Liver (tissue), 9 donors: ENCODE data around the gene ZNRD2. TPM values are rescaled to one million over a fixed set of nuclear protein-coding genes. Genes with fewer than 3 reads are reported as not detected.

Source experiments
- DNase-seq: peaks from one replicate; pipeline ENCODE4 v3.0.0-alpha.2; 2017; ENCODE audit warnings: low spot score
- H3K27ac ChIP-seq, 2 donors: one replicate each; pipeline ENCODE4 v1.7.0; 2013; ENCODE audit warnings: inconsistent platforms in 2 of 2, low read length in 2 of 2, control low read depth in 1 of 2, low read depth in 1 of 2, mild to moderate bottlenecking in 1 of 2
- H3K27me3 ChIP-seq, 4 donors: one replicate each; pipeline versions ENCODE4 v1.6.1 to v1.7.0; 2013; ENCODE audit warnings: low read length in 3 of 4, inconsistent platforms in 1 of 4, mild to moderate bottlenecking in 1 of 4, moderate library complexity in 1 of 4; ENCODE audit not compliant: control insufficient read depth in 4 of 4, insufficient read depth in 4 of 4
- H3K36me3 ChIP-seq, 4 donors: one replicate each; pipeline versions ENCODE4 v1.6.1 to v1.7.0; 2013; ENCODE audit warnings: low read length in 3 of 4, mild to moderate bottlenecking in 3 of 4, low read depth in 1 of 4, moderate library complexity in 1 of 4; ENCODE audit not compliant: control insufficient read depth in 4 of 4, insufficient read depth in 3 of 4
- H3K4me1 ChIP-seq, 4 donors: one replicate each; pipeline versions ENCODE4 v1.6.1 to v1.7.0; 2013; ENCODE audit warnings: low read length in 3 of 4, mild to moderate bottlenecking in 3 of 4, moderate library complexity in 1 of 4; ENCODE audit not compliant: control insufficient read depth in 4 of 4, insufficient read depth in 4 of 4
- H3K4me3 ChIP-seq, 3 donors: one replicate each; pipeline versions ENCODE4 v1.6.1 to v1.7.0; 2013; ENCODE audit warnings: low read length in 3 of 3, control low read depth in 1 of 3, low read depth in 1 of 3, mild to moderate bottlenecking in 1 of 3
- H3K9ac ChIP-seq, 2 donors: one replicate each; pipeline ENCODE4 v1.7.0; 2013; ENCODE audit warnings: low read length in 2 of 2, mild to moderate bottlenecking in 2 of 2, moderate library complexity in 2 of 2, control low read depth in 1 of 2, low read depth in 1 of 2
- H3K9me3 ChIP-seq, 4 donors: one replicate each; pipeline versions ENCODE4 v1.6.1 to v1.7.0; 2013; ENCODE audit warnings: low read length in 3 of 4; ENCODE audit not compliant: control insufficient read depth in 4 of 4
- ATF3 ChIP-seq: IDR thresholded peaks from 2 replicates; pipeline ENCODE4 v1.6.1; 2016; ENCODE audit warnings: antibody characterized with exemption
- CTCF ChIP-seq: fragments of 150-350 bp; IDR thresholded peaks from 2 replicates; pipeline ENCODE4 v1.5.1; 2017; ENCODE audit warnings: improper control_type of control experiment, low read depth, low read length; ENCODE audit not compliant: missing input control
- EGR1 ChIP-seq, 2 donors: IDR thresholded peaks; 2 replicates each; pipeline ENCODE4 v1.6.1; 2016 to 2018; ENCODE audit warnings: antibody characterized with exemption in 2 of 2, low read depth in 2 of 2
- FOXA1 ChIP-seq: IDR thresholded peaks from 2 replicates; pipeline ENCODE4 v1.6.1; 2016; ENCODE audit warnings: antibody characterized with exemption
- FOXA2 ChIP-seq: IDR thresholded peaks from 2 replicates; pipeline ENCODE4 v1.6.1; 2016; ENCODE audit warnings: antibody characterized with exemption
- GABPA ChIP-seq, 2 donors: IDR thresholded peaks in 1 of 2; conservative IDR thresholded peaks in 1 of 2; 2 replicates each; pipeline ENCODE4 v1.6.1; 2016; ENCODE audit warnings: antibody characterized with exemption in 2 of 2, mild to moderate bottlenecking in 1 of 2, moderate library complexity in 1 of 2
- HNF4A ChIP-seq, 2 donors: conservative IDR thresholded peaks; 2 replicates each; pipeline ENCODE4 v1.6.1; 2016; ENCODE audit warnings: antibody characterized with exemption in 2 of 2, mild to moderate bottlenecking in 2 of 2
- HNF4G ChIP-seq: IDR thresholded peaks from 2 replicates; pipeline ENCODE4 v1.6.1; 2016; ENCODE audit warnings: antibody characterized with exemption
- JUND ChIP-seq, 2 donors: IDR thresholded peaks; 2 replicates each; pipeline ENCODE4 v1.6.1; 2016; ENCODE audit warnings: antibody characterized with exemption in 2 of 2
- NR2F2 ChIP-seq: IDR thresholded peaks from 2 replicates; pipeline ENCODE4 v1.6.1; 2016; ENCODE audit warnings: antibody characterized with exemption
- RAD21 ChIP-seq, 2 donors: IDR thresholded peaks; 2 replicates each; pipeline ENCODE4 v1.6.1; 2016; ENCODE audit warnings: antibody characterized with exemption in 2 of 2, mild to moderate bottlenecking in 2 of 2
- RXRA ChIP-seq, 2 donors: IDR thresholded peaks; 2 replicates each; pipeline ENCODE4 v1.6.1; 2017 to 2018; ENCODE audit warnings: antibody characterized with exemption in 2 of 2, mild to moderate bottlenecking in 1 of 2
- TAF1 ChIP-seq: conservative IDR thresholded peaks from 2 replicates; pipeline ENCODE4 v1.6.1; 2016; ENCODE audit warnings: antibody characterized with exemption, mild to moderate bottlenecking
- YY1 ChIP-seq: IDR thresholded peaks from 2 replicates; pipeline ENCODE4 v1.6.1; 2016; ENCODE audit warnings: antibody characterized with exemption, mild to moderate bottlenecking
- ZBTB33 ChIP-seq: IDR thresholded peaks from 2 replicates; pipeline ENCODE4 v1.6.1; 2016; ENCODE audit warnings: antibody characterized with exemption
- WGBS: extraction: QIAGEN DNeasy Blood & Tissue Kit; methylation state at CpG from one replicate; pipeline ENCODE4 v1.1.7; 2013; 5-methylcytosine and 5-hydroxymethylcytosine counted together
- polyA plus RNA-seq, 2 donors: library from polyadenylated mRNA; stranded (reverse) in 1 of 2; unstranded in 1 of 2; fragments of 200-250 nt in 1 of 2; fragments of >200 nt in 1 of 2; fragmentation: Nextera tagmentation in 1 of 2; extraction: Ambion mirVana in 1 of 2; gene quantifications; one replicate each; pipeline versions ENCODE4 v1.2.1 to v1.2.3, GENCODE V29; 2013 to 2015
- total RNA-seq, 2 donors: library from RNA; depleted of rRNA; stranded (reverse); fragments of >200 nt; gene quantifications; one replicate each; pipeline ENCODE4 v1.2.3, GENCODE V29; 2014
- donor health status: healthy.
- donor health status: healthy.
- donor health status: healthy.
- donor health status: healthy.
- donor health status: healthy.

The ZNRD2 gene
- total and polyA plus RNA-seq, 4 donors: 18.2 to 39.5 (median 28.0) TPM

- Histone ChIP-seq H3K4me3 (no peak overlapping the region), H3K9me3 (no peaks in the 10 kb centered on the region), H3K36me3 (peaks cover 0 to 46% (median 21%) of the 10 kb centered on the region in 4 donors), H3K4me1 (no peaks in the 10 kb centered on the region), H3K9ac (no peak overlapping the region), H3K27ac (no peak overlapping the region), H3K27me3 (no peaks in the 10 kb centered on the region)
- 93% methylated on average over 49 of the region's 49 CpGs for WGBS
- TF ChIP-seq ATF3: no peak
- TF ChIP-seq GABPA (IDR thresholded peaks at IDR 0.05 in 1 of 2, conservative IDR thresholded peaks at IDR 0.05 in 1 of 2): no peak
- no peak for TF ChIP-seq TAF1
- no peak for TF ChIP-seq HNF4G
- no peak for TF ChIP-seq ZBTB33
- no peak for TF ChIP-seq YY1
- TF ChIP-seq NR2F2: no peak
- TF ChIP-seq JUND (IDR thresholded peaks at IDR 0.05): no peak
- TF ChIP-seq FOXA1: no peak
- no peak for TF ChIP-seq CTCF
- no peak for TF ChIP-seq HNF4A (conservative IDR thresholded peaks at IDR 0.05)
- no peak for TF ChIP-seq RAD21 (IDR thresholded peaks at IDR 0.05)
- no peak for TF ChIP-seq RXRA (IDR thresholded peaks at IDR 0.05)
- no peak for TF ChIP-seq EGR1 (IDR thresholded peaks at IDR 0.05; ENCODE audit: low read depth in 2 of 2)
- DNase-seq: no peak
Observed at GRCh38 chr11:65599216-65599954, 29.1 kb downstream of the ZNRD2 start.

GRCh38 chr11:65599955-65600246 lies 29.6 kb downstream of the ZNRD2 start:
- no peaks in the 10 kb centered on the region for H3K9me3 ChIP-seq
- no peak for TF ChIP-seq FOXA2
- no peak overlapping the region for H3K4me3 ChIP-seq
- DNase-seq: no peak
- H3K36me3 ChIP-seq: peaks cover 0 to 51% (median 26%) of the 10 kb centered on the region in 4 donors
- H3K27ac ChIP-seq: no peak overlapping the region
- WGBS: 96% methylated on average over 6 of the region's 6 CpGs
- H3K27me3 ChIP-seq: no peaks in the 10 kb centered on the region
- no peaks in the 10 kb centered on the region for H3K4me1 ChIP-seq
- no peak overlapping the region for H3K9ac ChIP-seq

- TF ChIP-seq JUND (IDR thresholded peaks at IDR 0.05) (no peak), HNF4A (conservative IDR thresholded peaks at IDR 0.05) (no peak), TAF1 (no peak), RAD21 (IDR thresholded peaks at IDR 0.05) (no peak), EGR1 (IDR thresholded peaks at IDR 0.05; ENCODE audit: low read depth in 2 of 2) (no peak)
- H3K9me3 ChIP-seq: no peaks in the 10 kb centered on the region
- H3K9ac ChIP-seq: no peak overlapping the region
- no peak overlapping the region for H3K27ac ChIP-seq
- peaks cover 9 to 62% (median 32%) of the 10 kb centered on the region in 4 donors for H3K36me3 ChIP-seq
- 95% methylated on average over 1 of the region's 1 CpG for WGBS
- H3K4me3 ChIP-seq: no peak overlapping the region
- H3K4me1 ChIP-seq: peaks cover 0 to 7% (median 0%) of the 10 kb centered on the region in 4 donors
- no peaks in the 10 kb centered on the region for H3K27me3 ChIP-seq
- no peak for DNase-seq
Observed at GRCh38 chr11:65604258-65604657, 34.0 kb downstream of the ZNRD2 start.
